Suprapubic skin (tissue), 4 donors: Measurements from ENCODE around the gene WDR1. TPM values are rescaled to one million over a fixed set of nuclear protein-coding genes. Genes with fewer than 3 reads are reported as not detected.

Experiments
- DNase-seq, 2 donors: peaks; one replicate each; pipeline ENCODE4 v3.0.0-alpha.2; 2019; ENCODE audit warnings: low spot score in 2 of 2
- H3K27ac ChIP-seq: fragments of 200-600 bp; sonication (generic); one replicate; pipeline ENCODE4 v1.5.1; 2019
- H3K27me3 ChIP-seq: fragments of 200-600 bp; sonication (generic); one replicate; pipeline ENCODE4 v1.5.1; 2019
- H3K36me3 ChIP-seq: fragments of 200-600 bp; sonication (generic); one replicate; pipeline ENCODE4 v1.5.1; 2019
- H3K4me1 ChIP-seq: fragments of 200-600 bp; sonication (generic); one replicate; pipeline ENCODE4 v1.5.1; 2019
- H3K4me3 ChIP-seq: fragments of 200-600 bp; sonication (generic); one replicate; pipeline ENCODE4 v1.5.1; 2019; ENCODE audit warnings: mild to moderate bottlenecking
- H3K9me3 ChIP-seq: fragments of 200-600 bp; sonication (generic); one replicate; pipeline ENCODE4 v1.5.1; 2019
- EP300 ChIP-seq: sonication (generic); formaldehyde crosslinking; IDR thresholded peaks from one replicate; pipeline ENCODE4 v1.6.1; 2017; ENCODE audit warnings: antibody characterized with exemption
- POLR2A ChIP-seq, 2 donors: fragments of 450-650 bp; IDR thresholded peaks; one replicate each; pipeline ENCODE4 v1.6.1; 2017; ENCODE audit warnings: antibody characterized with exemption in 2 of 2, mild to moderate bottlenecking in 2 of 2, moderate library complexity in 2 of 2
- POLR2AphosphoS5 ChIP-seq, 3 donors: sonication (generic); formaldehyde crosslinking; IDR thresholded peaks; one replicate each; pipeline ENCODE4 v1.6.1; 2017; ENCODE audit warnings: antibody characterized with exemption in 3 of 3
- WGBS: methylation state at CpG from one replicate; pipeline ENCODE4 v1.1.5; 2018; 5-methylcytosine and 5-hydroxymethylcytosine counted together
- total RNA-seq, 4 donors: library from RNA; depleted of rRNA; stranded (reverse); fragments of >200 nt; gene quantifications; one replicate each; pipeline ENCODE4 v1.1.0, GENCODE V29; 2016
- TF ChIP-seq, protein P1 (sequence below), 2 donors: fragments of 200-600 bp in 1 of 2; fragments of 450-650 bp in 1 of 2; sonication (generic) in 1 of 2; IDR thresholded peaks; one replicate each; pipeline ENCODE4 v1.5.1; 2016 to 2019; ENCODE audit warnings: antibody characterized with exemption in 2 of 2, mild to moderate bottlenecking in 1 of 2, moderate library complexity in 1 of 2

The WDR1 gene
- total RNA-seq, 4 donors from 2014 or later = 113 to 126 (median 117) TPM

- H3K4me1 ChIP-seq = no peaks in the 10 kb centered on the region
- H3K4me3 ChIP-seq = no peak overlapping the region
- TF ChIP-seq, protein P1, sequence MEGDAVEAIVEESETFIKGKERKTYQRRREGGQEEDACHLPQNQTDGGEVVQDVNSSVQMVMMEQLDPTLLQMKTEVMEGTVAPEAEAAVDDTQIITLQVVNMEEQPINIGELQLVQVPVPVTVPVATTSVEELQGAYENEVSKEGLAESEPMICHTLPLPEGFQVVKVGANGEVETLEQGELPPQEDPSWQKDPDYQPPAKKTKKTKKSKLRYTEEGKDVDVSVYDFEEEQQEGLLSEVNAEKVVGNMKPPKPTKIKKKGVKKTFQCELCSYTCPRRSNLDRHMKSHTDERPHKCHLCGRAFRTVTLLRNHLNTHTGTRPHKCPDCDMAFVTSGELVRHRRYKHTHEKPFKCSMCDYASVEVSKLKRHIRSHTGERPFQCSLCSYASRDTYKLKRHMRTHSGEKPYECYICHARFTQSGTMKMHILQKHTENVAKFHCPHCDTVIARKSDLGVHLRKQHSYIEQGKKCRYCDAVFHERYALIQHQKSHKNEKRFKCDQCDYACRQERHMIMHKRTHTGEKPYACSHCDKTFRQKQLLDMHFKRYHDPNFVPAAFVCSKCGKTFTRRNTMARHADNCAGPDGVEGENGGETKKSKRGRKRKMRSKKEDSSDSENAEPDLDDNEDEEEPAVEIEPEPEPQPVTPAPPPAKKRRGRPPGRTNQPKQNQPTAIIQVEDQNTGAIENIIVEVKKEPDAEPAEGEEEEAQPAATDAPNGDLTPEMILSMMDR (IDR thresholded peaks at IDR 0.05) = no peak
- TF ChIP-seq POLR2A (IDR thresholded peaks at IDR 0.05) (no peak), EP300 (no peak), POLR2AphosphoS5 (IDR thresholded peaks at IDR 0.05) (no peak)
- H3K9me3 ChIP-seq = no peaks in the 10 kb centered on the region
- H3K27ac ChIP-seq = no peak overlapping the region
- no peak for DNase-seq
- no peaks in the 10 kb centered on the region for H3K36me3 ChIP-seq
- 59% methylated on average over 10 of the region's 10 CpGs for WGBS
- H3K27me3 ChIP-seq = no peaks in the 10 kb centered on the region
These were observed 24.5 kb upstream of the WDR1 start for GRCh38 chr4:10140866-10141759.

- WGBS = 100% methylated on average over 1 of the region's 2 CpGs
- H3K27ac ChIP-seq = no peak overlapping the region
- no peak for DNase-seq
These were observed 22.9 kb upstream of the WDR1 start for GRCh38 chr4:10139518-10139917.

DNA sequence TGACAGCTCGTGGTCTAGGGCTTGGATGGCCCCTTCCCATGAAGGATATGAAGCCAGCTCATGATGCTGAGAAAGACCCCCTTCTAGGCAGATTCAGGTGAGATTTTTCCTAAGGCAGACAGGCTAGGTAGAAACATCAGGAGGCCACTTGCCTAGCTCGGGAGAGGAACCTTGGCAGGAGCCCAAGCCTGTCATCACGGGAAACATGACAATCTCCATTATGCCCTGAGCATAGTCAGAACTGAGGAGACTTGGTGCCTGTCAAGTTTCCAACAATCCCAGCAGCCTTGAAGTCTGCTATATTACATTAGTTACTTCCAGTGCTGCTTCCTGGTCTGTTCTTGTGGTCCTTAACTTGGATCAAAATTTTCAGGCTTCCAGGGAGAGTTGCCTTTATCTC, 18.7 kb upstream of the WDR1 start:
- no peak for TF ChIP-seq EP300
- no peak for TF ChIP-seq POLR2A (IDR thresholded peaks at IDR 0.05)
- TF ChIP-seq POLR2AphosphoS5 (IDR thresholded peaks at IDR 0.05) = no peak
- TF ChIP-seq, protein P1 (IDR thresholded peaks at IDR 0.05) = no peak
- H3K27me3 ChIP-seq = no peaks in the 10 kb centered on the region
- H3K9me3 ChIP-seq = no peaks in the 10 kb centered on the region
- no peak overlapping the region for H3K4me3 ChIP-seq
- H3K27ac ChIP-seq = no peak overlapping the region
- no peak for DNase-seq
- H3K4me1 ChIP-seq = peaks cover 5% of the 10 kb centered on the region
- WGBS = 58% methylated on average over 2 of the region's 3 CpGs
- no peaks in the 10 kb centered on the region for H3K36me3 ChIP-seq

More at GRCh38 chr4:10139518-10139917, 22.9 kb upstream of the WDR1 start:
- H3K9me3 ChIP-seq = no peaks in the 10 kb centered on the region
- no peaks in the 10 kb centered on the region for H3K36me3 ChIP-seq
- no peak for TF ChIP-seq EP300
- TF ChIP-seq POLR2AphosphoS5 (IDR thresholded peaks at IDR 0.05) = no peak
- TF ChIP-seq, protein P1 (IDR thresholded peaks at IDR 0.05) = no peak
- no peak for TF ChIP-seq POLR2A (IDR thresholded peaks at IDR 0.05)
- H3K4me3 ChIP-seq = no peak overlapping the region
- no peaks in the 10 kb centered on the region for H3K4me1 ChIP-seq
- H3K27me3 ChIP-seq = no peaks in the 10 kb centered on the region

GRCh38 chr4:10134141-10134540, 17.5 kb upstream of the WDR1 start:
- H3K27me3 ChIP-seq = no peaks in the 10 kb centered on the region
- no peaks in the 10 kb centered on the region for H3K36me3 ChIP-seq
- no peaks in the 10 kb centered on the region for H3K9me3 ChIP-seq
- WGBS = 93% methylated on average over 5 of the region's 5 CpGs
- H3K4me3 ChIP-seq = no peak overlapping the region
- TF ChIP-seq EP300 (no peak), POLR2AphosphoS5 (IDR thresholded peaks at IDR 0.05) (no peak), POLR2A (IDR thresholded peaks at IDR 0.05) (no peak)
- TF ChIP-seq, protein P1 (IDR thresholded peaks at IDR 0.05) = no peak
- no peak overlapping the region for H3K27ac ChIP-seq
- H3K4me1 ChIP-seq = peaks cover 6% of the 10 kb centered on the region
- DNase-seq = no peak

DNA sequence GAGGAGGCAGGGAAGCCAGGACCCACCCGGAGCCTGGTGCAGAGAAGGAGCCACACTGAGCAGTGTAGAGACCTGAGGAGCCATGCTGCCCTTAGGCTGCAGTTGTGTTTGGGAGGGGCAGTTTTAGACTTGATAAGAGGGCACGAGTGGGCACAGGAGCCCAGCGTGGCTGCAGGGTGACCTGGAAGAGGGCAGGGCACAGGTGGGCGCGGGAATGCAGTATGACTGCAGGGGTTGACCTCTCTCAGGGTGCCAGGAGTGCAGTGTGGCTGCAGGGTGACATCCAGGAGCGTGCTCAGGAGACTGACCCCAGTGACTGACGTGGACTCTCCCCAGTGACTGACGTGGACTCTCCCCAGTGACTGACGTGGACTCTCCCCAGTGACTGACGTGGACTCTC, 14.6 kb upstream of the WDR1 start:
- 83% methylated on average over 7 of the region's 10 CpGs for WGBS
- Histone ChIP-seq H3K9me3 (no peaks in the 10 kb centered on the region), H3K36me3 (no peaks in the 10 kb centered on the region), H3K4me1 (peaks cover 6% of the 10 kb centered on the region), H3K4me3 (no peak overlapping the region), H3K27me3 (no peaks in the 10 kb centered on the region), H3K27ac (no peak overlapping the region)
- DNase-seq = no peak
- TF ChIP-seq POLR2AphosphoS5 (IDR thresholded peaks at IDR 0.05) = no peak
- TF ChIP-seq, protein P1 (IDR thresholded peaks at IDR 0.05) = no peak
- no peak for TF ChIP-seq POLR2A (IDR thresholded peaks at IDR 0.05)
- TF ChIP-seq EP300 = no peak
